HL-60/S4 treated with retinoic acid at 250 ng/mL for 4 days and 3 days (cell line): ENCODE results near the gene VWCE.

Experiments
- in situ Hi-C: fragments of 300-500 bp; cut with MboI; formaldehyde crosslinking; loops from 2 replicates; pipeline ENCODE4 v1.7.0; 2022; ENCODE audit warnings: low sequenced_read_pairs

VWCE gene

GRCh38 chr11:61287338-61287977, 7.7 kb downstream of the VWCE start:
- in situ Hi-C loops, result no loop called here

DNA sequence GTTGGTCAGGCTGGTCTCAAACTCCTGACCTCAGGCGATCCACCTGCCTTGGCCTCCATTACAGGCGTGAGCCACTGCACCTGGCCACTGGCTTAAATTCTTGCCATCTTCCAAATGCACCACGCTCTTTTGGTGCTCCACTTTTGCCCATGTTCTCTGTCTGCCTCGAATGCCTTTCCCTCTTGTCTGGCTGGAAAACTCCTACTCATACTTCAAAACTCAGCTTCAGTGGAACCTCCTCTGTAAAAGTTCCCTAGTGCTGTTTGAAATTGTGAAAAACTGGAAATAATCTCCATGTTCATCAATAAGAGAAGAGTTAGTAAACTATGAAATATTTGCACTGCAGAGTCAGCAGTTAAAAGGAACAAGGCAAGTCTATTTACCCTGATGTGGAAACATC, 11.5 kb downstream of the VWCE start:
- in situ Hi-C loops, result no loop called here

DNA sequence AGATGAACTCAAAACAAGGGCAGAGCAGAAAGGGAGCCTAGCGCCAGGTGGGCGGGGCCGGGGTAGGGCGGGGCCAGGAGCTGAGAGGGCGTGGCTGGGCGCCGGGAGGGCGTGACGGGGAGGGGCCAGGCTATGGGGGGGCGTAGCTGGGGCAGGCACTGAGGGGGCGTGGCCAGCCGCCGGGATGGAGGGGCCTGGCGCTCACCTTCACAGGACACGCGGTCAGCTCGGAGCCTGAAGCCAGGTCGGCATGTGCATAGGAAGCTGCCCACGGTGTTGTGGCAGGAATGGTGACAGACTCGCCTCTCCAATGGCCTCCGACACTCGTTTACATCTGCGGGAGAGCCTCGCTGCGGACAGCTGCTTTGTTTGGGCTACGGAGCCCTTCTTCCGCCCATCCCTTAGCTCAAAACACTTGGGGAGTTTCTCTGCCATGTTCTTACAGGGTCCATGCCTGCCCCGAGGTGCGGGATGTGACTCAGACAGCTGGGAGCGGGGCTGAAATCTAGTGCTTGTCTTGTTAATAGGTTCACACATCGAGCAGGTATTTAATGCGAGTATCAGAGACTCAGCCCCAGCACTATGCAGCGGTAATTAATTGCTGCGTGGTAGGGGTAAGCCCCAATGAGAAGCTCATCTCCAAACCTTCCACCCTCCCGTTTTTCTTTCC, 13.4 kb downstream of the VWCE start:
- in situ Hi-C loops, result no loop called here

GRCh38 chr11:61280883-61281580, 14.1 kb downstream of the VWCE start:
- in situ Hi-C loops, result no loop called here

- in situ Hi-C loops, result no loop called here
Observed at GRCh38 chr11:61279934-61280659, 15.0 kb downstream of the VWCE start.

GRCh38 chr11:61278001-61278470, 17.1 kb downstream of the VWCE start:
- in situ Hi-C loops, result no loop called here

DNA sequence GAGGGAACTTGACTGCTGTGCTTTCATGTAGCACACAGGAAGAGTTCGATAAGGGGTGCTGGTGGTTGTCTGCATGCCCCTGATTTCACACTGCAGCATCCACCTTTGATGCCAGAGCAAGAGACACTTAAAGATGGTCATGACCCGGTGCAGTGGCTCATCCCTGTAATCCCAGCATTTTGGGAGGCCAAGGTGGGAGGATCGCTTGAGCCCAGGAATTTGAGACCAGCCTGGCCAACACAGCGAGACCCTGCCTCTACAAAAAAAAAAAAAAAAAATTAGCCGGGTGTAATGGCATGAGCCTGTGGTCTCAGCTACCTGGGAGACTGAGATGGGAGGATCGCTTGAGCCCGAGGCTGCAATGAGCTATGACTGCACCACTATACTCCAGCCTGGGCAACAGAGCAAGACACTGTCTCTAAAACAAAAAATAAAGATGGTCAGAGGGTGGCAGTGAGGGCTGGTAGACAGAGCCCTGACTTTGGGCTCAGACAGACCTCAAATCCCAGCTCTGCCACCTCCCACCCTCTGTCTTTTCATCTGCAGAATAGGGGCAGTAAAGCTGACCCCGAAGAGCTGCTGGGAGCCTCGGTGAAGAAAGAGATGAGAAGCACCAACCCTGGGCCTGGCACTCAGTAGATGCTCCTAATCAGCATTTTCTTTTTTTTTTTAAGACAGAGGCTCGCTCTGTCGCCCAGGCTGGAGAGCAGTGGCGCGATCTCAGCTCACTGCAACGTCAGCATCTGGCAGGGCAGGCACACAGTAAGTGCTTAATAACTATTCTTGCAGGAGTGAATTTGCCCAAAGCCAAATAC, 17.7 kb downstream of the VWCE start:
- in situ Hi-C loops, result no loop called here

GRCh38 chr11:61275191-61275590, 19.9 kb downstream of the VWCE start:
- in situ Hi-C loops, result no loop called here

- in situ Hi-C loops, result no loop called here
Observed at GRCh38 chr11:61274084-61274483, 21.0 kb downstream of the VWCE start.

DNA sequence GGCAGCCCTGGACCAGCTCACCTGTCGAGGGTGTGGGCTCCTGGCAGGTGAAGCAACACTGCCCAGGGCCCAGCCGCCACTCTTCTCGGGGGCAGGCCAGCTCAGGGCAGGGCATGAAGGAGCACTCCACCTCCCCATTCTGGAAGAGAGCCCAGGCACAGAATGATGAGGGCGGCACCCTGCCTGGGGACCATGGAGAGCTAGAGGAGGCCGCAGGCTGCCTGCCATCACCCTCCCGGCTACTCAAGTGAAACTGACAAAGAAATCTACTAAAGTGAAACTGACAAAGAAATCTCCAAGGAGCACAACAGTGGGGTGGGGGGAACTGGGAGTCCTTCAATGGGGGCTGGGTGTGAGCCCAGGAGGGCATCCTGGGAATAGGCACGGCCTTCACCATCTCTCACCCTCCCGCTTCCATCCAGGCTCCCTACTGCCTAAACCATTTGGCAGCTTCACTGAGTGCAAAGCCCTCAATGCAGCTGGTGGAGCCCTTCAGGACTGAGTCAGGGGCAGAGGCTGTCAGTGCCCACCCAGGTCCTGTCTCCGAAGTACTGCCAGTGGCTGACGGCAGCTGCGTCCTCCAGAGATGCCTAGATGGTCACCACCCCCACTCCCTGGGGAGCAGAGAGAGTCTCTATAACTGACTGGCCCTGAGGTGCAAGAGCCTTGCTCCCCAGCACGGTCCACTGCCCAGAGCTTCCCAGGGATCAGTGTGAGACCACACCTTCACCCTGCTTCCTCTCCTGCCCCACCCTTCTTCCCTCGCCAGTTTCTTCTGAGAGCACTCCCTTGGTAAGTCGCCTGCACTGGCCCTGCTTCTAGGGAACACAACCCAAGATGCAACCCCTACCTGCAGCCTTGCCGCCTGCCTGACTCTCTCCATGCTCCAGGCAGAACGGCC, 21.7 kb downstream of the VWCE start:
- in situ Hi-C loops, result no loop called here

GRCh38 chr11:61272731-61273130, 22.4 kb downstream of the VWCE start:
- in situ Hi-C loops, result no loop called here

DNA sequence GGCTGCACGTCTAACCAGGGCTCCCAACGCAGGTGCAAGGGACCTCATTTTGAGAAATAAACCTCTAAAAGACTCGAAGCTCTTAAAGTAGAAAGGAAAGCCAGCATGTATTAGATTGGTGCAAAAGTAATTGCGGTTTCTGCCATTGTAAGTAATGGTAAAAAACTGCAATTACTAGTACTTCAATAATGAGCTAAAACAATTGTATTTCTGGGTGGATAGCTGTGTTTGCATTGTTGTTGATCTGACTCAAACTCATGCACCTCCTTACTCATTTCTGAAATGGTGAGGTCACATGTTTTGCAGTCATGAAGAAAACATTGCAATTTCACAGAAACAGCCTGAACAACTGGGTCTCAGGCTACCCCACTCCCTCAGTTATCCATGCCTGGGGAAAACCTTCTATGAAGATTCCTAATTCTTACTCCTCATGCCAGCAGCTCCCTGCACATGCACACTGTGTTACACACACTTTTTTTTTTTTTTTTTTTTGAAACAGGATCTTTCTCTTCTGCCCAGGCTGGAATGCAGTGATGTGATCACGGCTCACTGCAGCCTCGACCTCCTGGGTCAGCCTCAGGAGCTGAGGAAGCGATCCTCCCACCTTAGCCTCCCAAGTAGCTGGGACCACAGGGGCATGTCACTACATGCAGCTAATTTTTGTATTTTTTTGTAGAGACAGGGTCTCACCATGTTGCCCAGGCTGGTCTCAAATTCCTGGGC, 24.6 kb downstream of the VWCE start:
- in situ Hi-C loops, result no loop called here

- in situ Hi-C loops, result no loop called here
Observed at GRCh38 chr11:61268588-61269250, 26.4 kb downstream of the VWCE start.

- in situ Hi-C loops, result no loop called here
Observed at GRCh38 chr11:61267437-61267841, 27.7 kb downstream of the VWCE start.

DNA sequence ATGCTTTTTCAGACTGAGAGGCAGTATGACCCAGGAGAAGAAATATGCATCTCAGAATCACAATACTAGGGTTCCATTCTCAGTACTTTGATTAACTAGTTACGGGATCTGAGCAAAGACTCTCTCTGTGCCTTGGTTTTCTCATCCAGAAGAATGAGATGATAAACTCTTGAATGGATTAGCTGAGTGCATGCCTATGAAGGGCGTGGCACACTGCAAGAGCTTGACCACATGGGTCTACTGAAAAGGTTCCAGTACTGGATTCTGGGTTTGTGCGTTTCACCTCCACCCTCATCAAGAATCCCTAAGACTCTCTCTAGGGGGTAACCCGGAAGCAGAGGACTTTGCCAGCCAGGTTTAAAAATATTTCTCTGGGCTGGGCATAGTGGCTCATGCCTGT, 28.5 kb downstream of the VWCE start:
- in situ Hi-C loops, result no loop called here

DNA sequence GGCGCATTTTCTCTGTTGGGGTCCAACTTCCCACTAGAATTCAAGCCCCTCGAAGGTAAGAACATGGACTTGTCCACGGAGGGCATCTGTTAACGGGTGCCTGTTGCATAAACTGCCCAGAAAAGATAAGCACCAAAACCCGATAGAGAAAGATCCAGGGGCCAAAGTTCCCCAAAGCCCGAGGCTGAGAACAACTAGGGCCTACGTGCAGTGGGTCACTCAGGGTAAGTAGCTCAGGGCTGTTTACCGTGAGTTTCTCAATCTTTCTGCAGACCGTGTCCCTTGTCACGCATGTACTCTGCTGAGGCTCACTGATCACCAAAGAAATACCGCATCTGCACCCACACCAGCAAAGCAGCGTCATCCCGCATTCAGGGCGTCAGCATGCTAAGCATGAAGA, 29.8 kb downstream of the VWCE start:
- in situ Hi-C loops, result no loop called here

DNA sequence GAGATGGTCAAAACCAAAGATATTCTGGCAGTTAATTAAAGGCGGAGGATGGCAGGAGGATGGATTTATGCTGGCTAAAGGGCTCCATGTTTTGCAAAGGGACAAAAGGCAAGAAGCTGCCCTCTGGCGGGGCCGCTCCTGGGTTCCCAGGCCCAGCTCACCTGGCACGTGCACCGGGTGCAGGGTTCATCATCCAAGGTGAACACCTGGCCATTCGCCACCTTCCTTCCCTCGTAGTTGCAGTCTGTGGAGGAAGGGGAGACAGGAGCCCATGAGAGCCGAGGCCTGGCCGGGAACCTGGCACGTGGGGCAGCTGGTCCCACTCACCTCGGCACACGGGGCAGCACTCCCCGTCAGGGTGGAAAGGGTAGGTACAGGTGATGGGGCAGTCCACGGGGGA, 30.3 kb downstream of the VWCE start:
- in situ Hi-C loops, result no loop called here

- in situ Hi-C loops, result no loop called here
Observed at GRCh38 chr11:61264371-61264770, 30.7 kb downstream of the VWCE start.
